Measurements from ENCODE around the gene MYRF. TPM values are rescaled to one million over a fixed set of nuclear protein-coding genes. Genes with fewer than 3 reads are reported as not detected.

MYRF gene
- total and polyA plus RNA-seq, 2 of the 13 experiments (the other 11 are each of a cell fraction or from before 2014, with no cell fraction given): 10.2 to 25.9 TPM

- in situ Hi-C loops (cut with HindIII; ENCODE audit: extremely low pct_ligation_motif_present, low pct_unique_long_range_greater_than_20kb): no loop called here
- ChIA-PET POLR2A (no interaction called here), CTCF (ENCODE audit: low intra/inter-chr PET ratio, low total read pairs) (no interaction called here)
- DNase-seq (ENCODE audit: low spot score) (no peak), ATAC-seq (no peak), FAIRE-seq (no peak)
- peaks cover 5% of the 10 kb centered on the region for H3K79me2 ChIP-seq (ENCODE audit: insufficient read depth, low read length)
- H3K9me3 ChIP-seq (ENCODE audit: low read length): no peaks in the 10 kb centered on the region
- WGBS (ENCODE audit: low lambda C conversion rate): 90% methylated on average over 4 of the region's 4 CpGs
- intact Hi-C loops (cut with micrococcal nuclease; ENCODE audit: unreplicated experiment): no loop called here
- H3K4me2 ChIP-seq (ENCODE audit: low read depth, low read length): no peak overlapping the region
- no peaks in the 10 kb centered on the region for H4K20me1 ChIP-seq (ENCODE audit: insufficient read depth, low read length)
- H3K36me3 ChIP-seq (replicated peaks in 1 of 2; ENCODE audit: control insufficient read depth in 1 of 2, insufficient read depth in 2 of 2, low read length in 2 of 2): peaks cover 2 to 8% of the 10 kb centered on the region in 2 experiments; a peak in 3 of 5 replicates
- H3K27me3 ChIP-seq (ENCODE audit: control insufficient read depth in 1 of 2, insufficient read depth in 2 of 2, low read length in 2 of 2): no peaks in the 10 kb centered on the region
- no peak overlapping the region for H3K9ac ChIP-seq (ENCODE audit: insufficient read depth, low read depth, low read length)
- H2AFZ ChIP-seq (ENCODE audit: low read length): no peak overlapping the region
- H3K4me3 ChIP-seq (replicated peaks in 1 of 3; ENCODE audit: insufficient read depth in 1 of 3, low read depth in 2 of 3, low read length in 3 of 3): no peak overlapping the region
- BruUV-seq (replicated peaks): no TSS peak
- H3K4me1 ChIP-seq (ENCODE audit: insufficient read depth, low read length): peaks cover 19% of the 10 kb centered on the region
- no peak overlapping the region for H3K27ac ChIP-seq (ENCODE audit: extremely low read length, insufficient read depth, low read length)
- TF ChIP-seq ZHX1 (CRISPR knock-in tag; IDR thresholded peaks at IDR 0.05; ENCODE audit: low read depth): no peak
- TF ChIP-seq ZNF883 (CRISPR knock-in tag; IDR thresholded peaks at IDR 0.05; ENCODE audit: not compliant biosample characterization): no peak
- no peak for TF ChIP-seq ZNF781 (CRISPR knock-in tag; IDR thresholded peaks at IDR 0.05; ENCODE audit: borderline replicate concordance, not compliant biosample characterization)
- TF ChIP-seq ZNF598 (CRISPR knock-in tag; IDR thresholded peaks at IDR 0.05; ENCODE audit: borderline replicate concordance): no peak
- TF ChIP-seq REST (IDR thresholded peaks at IDR 0.05; ENCODE audit: borderline replicate concordance in 1 of 2, low read depth in 1 of 2, low read length in 2 of 2): no peak
- no peak for TF ChIP-seq ZNF772 (CRISPR knock-in tag; IDR thresholded peaks at IDR 0.05)
- no peak for TF ChIP-seq KDM5A (IDR thresholded peaks at IDR 0.05; ENCODE audit: borderline replicate concordance, low read length)
- TF ChIP-seq ZNF160 (CRISPR knock-in tag; IDR thresholded peaks at IDR 0.05): no peak
- no peak for TF ChIP-seq POLR2AphosphoS5 (IDR thresholded peaks at IDR 0.05; ENCODE audit: low read depth, low read length)
- TF ChIP-seq SYNCRIP (IDR thresholded peaks at IDR 0.05; ENCODE audit: insufficient read depth, low read depth, low read length): no peak
- no peak for TF ChIP-seq IRF1 (CRISPR knock-in tag; IDR thresholded peaks at IDR 0.05; ENCODE audit: low read depth)
- no peak for TF ChIP-seq RNF219 (CRISPR knock-in tag; IDR thresholded peaks at IDR 0.05)
- no peak for TF ChIP-seq HMG20B (CRISPR knock-in tag; conservative IDR thresholded peaks at IDR 0.05)
Measured at GRCh38 chr11:61715867-61716266, 36.6 kb upstream of the MYRF start.

Measured in HepG2 (cell line).